ENCODE results near the gene DYNC2H1.
"Not testable (repeated sequence)": the region's sequence is repeated elsewhere in the genome, so short reads cannot be mapped to it uniquely, and the experiment has no call there.

DYNC2H1 gene

DNA sequence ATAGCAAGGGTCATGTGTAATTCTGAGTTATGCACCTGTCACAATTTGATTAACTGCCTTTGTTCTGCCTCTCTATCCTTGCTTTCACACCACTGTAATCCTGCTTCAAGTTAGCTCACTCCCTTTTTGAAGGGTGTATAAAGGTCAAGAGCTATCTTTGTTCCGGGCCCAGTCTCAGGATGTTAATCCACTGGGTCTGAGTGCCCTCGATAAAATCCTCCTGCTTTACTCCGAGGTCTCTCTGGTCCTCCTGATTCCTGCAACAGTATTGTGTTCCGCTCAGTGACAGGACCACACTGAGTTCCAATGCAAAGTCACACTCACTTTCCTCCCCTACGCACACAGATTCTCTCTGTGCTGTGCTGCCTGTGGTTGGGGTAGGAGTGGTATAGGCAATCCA is 186.5 kb downstream of the DYNC2H1 start:
- no peak for DNase-seq

DNA sequence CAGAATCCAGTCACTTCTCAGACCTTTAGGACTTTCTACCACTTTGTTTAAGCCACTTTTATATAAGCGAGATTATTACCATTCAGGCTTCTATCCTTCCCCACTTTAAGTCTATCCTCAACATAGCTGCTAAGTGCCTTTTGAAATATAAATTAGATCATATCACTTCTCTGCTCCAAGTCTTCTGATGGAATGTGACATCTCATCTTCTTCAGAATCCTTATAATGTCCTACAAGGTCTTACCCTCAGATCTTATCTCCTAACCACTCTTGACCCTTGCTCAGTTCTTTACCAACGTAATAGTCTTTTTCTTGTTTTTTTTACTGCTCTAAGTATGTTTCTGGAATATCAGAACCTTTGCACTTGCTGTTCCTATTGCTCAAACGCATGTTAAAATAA is 188.7 kb downstream of the DYNC2H1 start:
- DNase-seq = no peak

DNA sequence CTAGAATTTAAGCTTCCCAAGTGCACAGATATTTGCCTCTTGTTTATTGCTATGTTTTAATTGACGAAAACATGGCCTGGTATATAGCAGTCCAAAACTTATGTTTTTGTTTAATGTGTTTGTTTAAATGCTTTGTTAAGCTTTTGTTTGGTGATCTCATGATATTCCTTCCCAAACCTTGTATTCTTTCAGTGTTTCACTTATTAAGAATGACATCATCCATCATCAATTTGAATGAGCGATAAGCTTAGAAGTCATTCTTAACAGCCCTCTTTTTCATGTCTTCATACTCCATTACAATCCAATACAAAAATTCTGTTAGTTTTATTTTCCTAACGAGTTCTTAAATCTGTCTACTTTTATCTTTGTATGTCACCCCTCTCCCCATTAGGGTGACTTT is 206.0 kb downstream of the DYNC2H1 start:
- DNase-seq = no peak

DNA sequence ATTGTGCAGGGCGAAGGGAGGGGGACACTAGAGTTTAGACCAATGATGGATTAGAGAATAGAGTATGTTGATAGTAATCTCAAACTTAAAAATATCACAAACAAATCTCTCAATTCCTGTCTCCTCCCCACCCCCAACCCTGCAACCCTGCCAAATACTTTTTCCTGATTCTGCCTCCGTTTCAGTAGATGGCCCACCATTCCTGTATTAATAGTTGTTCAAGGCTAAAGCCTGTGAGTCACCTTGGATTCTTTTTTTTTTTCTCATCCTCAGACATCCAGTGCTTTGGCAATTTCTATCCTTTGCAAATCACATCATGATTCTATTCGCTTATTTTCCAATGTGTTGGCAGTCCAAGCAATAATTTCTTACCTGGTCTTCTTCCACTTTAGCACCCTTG is 207.9 kb downstream of the DYNC2H1 start:
- no peak for DNase-seq

DNA sequence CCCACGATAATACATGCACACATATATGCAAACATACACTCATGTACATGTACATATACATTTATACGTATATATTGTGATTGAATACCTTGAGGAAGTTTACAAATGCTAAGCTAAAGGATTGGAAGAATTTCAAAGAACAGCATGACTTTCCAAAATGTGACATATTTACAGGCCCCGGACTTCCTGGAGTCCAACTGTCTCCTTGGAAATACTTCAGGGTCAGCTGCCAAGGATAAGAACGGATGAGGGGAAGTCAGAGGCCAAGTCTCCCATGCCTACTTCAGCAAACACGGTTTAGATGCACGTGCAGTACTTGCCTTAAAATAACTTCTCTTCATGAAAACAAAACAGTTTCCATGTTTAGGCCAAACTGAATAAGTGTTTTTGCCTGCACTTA is 213.6 kb downstream of the DYNC2H1 start:
- DNase-seq = no peak

DNA sequence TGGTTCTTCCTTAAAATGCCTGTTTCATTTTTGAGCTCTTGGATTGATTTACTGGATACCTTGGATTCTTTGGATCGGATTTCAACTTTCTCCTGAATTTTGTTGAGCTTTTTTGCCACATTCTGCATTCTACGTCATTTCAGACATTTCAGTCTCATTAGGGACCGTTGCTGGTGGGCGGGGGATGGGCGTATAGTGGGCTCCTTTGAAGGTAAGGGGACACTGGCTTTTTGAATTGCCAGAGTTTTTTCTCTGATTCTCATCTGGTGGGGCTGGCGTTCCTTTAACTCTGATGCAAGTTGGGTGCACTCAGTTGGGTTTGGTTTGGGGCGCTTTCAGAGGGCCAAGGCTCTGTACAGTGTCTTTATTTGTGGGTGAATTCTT is 216.5 kb downstream of the DYNC2H1 start:
- DNase-seq = no peak

DNA sequence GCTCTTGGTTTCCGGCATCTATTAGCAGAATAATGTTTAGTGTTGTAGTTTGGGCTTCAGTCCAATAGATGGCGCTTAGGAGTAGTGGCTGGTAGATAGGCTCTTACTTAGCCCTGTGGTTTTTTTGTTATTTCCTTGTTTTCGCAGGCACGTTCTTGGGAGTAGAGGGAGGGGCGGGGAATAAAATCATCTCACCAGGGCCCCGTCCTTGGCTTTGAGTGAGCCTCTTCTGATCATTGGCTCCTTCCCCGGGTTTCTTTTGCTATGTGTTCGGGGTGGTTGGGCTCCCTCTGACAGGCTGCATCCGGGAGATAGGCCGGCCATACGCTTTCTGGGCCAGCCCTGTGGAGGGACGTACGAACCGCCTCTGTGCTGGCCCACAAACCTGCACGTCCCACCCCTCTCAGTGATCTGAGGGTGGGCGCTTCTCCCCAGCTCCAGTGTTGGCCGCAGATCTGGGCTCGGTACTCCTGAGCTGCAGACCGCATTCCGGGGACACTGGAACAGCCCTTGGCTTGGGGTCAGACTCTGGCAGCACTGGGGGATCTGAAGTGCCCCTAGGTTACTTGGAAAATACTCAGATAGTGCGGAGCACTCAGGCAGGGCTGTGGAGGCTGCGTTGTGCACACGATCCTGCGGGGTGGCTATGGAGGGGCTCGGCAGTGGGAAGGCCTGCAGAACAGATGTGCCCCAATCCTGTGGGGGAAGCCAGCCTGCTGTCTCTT is 217.0 kb downstream of the DYNC2H1 start:
- peak; percentile 43 for DNase-seq

DNA sequence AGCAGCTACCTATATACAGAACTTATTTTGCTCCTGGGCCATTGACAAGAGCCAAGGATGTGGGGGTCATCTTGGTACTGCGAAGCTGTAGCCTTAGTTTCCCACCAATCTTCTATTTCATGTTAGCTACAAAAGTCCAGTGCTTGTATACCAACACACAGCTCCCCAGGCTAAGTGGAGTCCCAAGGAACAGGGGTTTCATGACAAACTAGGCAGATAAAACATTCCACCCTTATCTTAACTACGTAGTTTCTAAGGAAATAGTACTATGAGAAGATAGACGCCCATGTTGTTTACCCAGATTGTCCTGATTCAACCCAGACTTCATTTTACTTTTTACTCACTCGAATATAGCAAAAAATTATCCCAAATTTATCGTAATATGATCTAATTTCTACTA is 218.5 kb downstream of the DYNC2H1 start:
- no peak for DNase-seq

DNA sequence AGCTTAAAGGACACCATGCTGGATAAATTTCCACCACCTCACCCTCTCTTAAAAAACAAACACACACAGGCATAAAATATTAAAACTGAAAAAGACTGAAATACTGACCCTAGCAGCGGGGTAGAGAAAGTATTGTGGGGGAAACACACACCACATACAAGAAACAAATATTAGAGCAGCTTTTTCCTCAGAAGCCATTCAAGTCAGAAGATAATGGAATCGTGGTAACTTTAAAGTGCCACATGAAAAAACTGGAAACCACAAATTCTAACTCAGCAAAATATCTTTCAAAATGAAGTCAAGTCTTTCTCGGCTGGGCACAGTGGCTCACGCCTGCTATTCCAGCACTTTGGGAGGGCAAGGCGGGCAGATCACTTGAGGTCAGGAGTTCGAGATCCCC is 223.2 kb downstream of the DYNC2H1 start:
- no peak for DNase-seq

DNA sequence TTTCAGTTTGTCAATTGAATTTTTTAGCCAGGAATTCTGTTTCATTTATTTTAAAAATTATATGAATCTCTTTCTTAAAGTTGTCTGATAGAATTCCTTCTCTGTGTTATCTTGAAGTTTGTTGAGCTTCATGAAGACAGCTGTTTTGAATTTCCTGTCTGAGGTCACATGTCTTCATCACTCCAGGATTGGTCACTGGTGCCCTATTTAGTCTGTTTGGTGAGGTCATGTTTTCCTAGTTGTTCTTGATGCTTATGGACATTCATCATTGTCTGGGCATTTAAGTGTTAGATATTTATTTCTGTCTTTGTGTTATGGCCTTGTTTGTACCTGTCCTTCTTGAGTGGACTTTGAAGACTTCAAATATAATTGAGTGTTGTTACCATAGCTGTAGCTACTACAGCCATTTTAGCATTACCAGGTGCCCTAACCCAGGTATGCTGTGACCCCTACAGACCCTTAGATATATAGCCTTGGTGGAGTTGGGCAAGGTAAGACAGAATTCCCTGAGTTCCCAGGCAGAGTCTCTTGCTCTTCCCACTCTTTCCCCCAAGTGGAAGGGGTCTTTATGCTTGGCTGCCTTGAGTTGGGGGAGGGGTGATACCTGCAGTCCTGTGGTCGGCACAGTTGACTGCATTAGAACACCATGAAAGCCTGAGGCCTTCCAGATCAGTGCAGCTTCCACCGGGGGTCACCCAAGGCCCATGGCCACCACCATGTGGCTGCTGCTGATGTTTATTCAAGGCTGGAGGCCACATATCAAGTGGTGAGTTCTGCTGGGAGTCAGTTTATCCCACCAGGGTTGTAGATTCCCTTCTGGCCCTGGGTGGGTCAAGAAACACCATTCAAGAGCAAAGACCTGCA is 229.6 kb downstream of the DYNC2H1 start:
- DNase-seq = no peak

DNA sequence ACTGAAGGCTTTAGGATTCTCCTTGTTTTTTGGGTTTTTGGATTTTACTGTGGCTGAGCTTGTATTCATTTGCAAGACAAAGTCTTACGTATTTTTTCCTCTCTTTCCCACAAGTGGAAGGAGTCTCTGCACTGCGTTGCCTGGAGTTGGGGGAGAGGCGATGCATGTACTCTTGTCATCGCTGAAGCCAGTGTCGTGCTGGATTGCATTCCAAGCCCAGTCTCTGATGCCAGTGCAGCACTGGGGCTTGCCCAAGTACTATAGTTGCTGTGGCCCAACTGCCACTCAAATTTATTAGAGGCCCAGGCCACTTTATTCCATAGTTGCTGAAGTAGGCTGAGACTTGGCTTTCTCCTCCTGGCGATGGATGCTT is 230.2 kb downstream of the DYNC2H1 start:
- DNase-seq = no peak

DNA sequence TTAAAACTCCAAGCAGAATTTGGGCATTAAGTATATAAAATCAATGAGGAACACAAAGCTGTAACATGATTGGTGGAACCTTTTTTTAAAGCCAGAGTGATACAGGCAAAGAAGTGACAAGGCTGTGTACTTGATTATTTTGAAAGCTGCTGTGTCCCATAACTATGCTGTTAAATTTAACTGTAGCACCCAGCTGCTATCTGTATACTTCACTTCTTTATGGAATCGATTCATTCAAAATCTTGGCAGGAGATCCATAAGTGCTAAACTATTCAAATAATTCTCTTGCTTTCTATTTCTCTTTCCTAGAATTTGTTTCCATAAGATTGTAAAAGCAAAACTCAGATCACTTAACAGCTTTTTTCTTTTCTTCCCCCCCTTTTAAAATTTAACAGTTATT is 231.7 kb downstream of the DYNC2H1 start:
- no peak for DNase-seq

DNA sequence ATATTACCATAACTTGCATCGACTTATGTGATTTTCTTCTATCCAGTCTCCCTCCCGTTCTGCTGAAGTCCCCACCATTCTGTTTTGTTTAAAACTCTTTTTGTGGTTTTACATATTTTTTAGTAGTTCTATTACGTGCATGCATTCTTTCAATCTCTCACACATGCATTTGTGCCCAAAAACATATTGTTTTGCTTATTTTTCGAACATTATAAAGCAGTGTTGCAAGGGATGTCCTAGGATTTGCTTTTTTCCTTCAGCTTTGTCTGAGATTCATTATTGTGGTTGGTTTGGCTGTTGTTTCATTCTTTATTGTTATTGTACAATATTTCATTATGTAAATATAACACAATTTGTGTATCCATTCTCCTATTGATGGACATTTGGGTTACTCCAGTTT is 235.7 kb downstream of the DYNC2H1 start:
- no peak for DNase-seq

DNA sequence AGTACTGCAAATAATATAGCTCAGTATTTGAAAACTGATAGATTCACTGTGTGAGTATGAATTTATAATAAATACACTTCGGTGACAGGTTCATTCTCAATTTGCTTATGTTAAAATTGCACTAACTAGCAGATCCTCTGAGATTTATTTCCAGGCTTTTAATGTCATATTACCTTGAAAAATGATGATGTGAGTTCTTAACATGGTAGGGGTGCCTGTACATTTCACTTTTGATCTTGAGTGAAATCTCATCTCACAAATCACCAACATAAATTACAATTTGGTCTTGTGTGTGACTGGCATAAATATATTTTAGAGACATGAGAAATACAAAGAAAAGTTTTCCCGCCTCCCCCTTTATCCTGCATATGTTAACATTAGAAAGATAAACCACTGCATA is 240.4 kb downstream of the DYNC2H1 start:
- DNase-seq = no peak

DNA sequence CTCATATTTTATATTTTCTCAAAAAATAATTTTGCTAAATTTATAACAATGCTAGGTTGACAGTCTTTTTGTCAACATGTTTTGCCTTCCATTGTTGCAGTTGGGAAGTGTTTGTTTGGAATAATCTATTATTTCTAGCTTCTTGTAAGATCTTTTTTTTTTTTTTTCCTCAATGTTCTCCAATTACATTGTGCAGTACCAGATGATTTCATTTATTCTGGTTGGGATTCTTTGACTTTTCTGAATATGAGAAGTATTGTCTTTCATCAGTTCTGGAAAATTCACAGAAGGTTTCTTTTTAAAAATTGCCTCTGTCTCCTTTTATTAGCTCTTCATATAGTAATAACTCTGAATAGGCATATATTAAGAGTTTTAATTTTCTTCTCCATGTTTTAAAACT is 245.4 kb downstream of the DYNC2H1 start:
- DNase-seq = no peak

DNA sequence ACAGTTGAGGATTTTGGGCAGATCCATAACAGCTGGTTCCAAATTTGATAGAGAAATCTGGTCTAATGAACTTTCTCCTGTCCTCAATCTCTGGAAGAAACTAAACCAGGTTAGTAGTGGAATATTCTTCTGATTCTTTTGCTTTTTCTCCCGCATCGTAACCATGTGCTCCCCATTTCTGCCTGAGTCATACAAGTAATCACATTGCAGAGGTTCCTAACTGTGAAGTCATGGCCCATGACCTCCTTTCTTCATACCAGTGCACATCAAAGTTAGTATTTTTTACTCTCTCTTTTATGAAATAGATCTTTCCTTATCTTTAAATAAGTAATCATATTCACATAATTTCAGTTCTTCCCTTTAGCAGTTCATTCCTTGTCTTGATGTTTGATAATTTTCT is 249.0 kb downstream of the DYNC2H1 start:
- no peak for DNase-seq

DNA sequence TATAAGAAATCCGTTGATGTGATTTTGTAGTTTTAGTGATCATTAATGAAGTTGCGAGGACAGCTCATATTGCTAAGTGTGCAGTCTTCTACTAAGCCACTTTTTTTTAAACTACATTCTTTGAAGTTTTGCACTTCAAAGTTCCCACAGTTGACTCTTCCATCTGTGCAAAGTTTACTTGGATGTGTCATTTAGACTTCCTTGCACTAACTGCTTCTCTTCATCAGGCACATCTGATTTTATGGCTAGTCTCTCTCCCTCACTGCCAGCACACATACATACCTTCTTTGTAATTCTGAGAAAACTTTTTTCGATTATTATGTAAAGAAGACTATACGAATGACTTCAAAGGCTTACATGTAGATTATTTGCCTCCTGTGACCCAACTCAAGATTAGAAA is 250.0 kb downstream of the DYNC2H1 start:
- no peak for DNase-seq

DNA sequence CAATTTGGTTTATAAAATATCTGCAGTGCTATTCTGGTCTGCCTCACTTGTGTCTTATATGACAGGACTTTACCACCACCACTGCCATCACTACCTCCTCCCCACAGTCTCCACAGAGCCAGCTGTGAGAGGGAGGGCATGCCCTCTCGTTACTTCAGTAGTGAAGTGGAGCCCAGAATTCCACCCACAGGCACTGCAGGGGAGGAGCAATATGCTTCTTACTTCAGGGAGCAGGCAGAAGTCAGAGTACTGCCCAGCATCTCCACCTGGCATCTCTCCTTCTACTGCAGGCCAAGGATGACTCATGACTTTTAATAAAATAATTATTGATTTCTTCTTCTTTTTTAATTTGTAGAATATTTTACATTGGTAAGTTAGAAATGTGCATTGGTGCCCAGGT is 255.5 kb downstream of the DYNC2H1 start:
- no peak for DNase-seq

DNA sequence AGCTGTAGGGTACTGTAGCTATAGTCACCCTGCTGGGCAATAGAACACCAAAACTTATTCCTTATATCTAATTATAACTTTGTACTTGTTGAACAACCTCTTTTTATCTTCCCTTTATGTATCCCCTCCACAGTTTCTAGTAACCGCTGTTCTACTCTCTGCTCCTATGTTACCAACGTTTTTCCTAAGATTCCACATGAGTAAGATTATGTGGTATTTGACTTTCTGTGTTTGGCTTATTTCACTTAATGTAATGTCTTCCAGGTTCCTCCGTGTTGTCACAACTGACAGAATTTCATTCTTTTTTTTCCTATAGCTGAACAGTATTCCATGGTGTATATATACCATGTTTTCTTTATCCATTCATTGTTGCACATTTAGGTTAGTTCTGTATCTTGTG is 258.4 kb downstream of the DYNC2H1 start:
- no peak for DNase-seq

DNA sequence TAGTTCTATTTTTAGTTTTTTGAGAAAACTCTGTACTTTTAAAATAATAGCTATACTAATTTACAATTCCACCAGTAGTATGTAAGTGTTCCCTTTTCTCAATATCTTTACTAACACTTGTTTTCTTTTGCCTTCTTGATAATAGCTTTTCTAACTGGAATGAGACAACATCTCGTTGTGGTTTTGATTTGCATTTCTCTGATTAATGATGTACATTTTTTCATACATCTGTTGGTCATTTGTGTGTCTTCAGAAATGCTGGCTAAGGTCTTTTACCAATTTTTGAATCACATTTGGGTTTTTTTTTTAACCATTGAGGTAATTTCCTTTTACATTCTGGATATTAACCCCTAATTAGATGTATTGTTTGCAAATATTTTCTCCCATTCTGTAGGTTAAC is 258.9 kb downstream of the DYNC2H1 start:
- no peak for DNase-seq

DNA sequence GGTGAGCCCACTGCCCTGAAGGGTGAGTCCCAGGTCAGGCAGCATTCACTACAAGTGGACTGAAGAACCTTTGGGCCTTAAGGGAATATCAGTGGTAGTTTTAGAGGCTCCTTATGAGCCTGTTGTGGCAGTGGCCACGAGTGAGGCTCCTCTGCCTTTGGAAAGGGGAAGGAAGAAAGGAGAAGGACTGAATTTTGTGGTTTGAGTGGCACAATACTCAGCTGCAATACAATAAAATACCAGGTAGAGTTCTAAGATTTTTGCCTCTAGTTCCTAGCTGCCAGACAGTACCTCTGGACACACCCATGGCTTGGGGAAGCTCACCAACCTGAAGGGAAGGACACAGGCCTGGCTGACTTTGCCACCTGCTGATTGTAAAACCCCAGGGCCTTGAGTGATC is 260.9 kb downstream of the DYNC2H1 start:
- DNase-seq = no peak

DNA sequence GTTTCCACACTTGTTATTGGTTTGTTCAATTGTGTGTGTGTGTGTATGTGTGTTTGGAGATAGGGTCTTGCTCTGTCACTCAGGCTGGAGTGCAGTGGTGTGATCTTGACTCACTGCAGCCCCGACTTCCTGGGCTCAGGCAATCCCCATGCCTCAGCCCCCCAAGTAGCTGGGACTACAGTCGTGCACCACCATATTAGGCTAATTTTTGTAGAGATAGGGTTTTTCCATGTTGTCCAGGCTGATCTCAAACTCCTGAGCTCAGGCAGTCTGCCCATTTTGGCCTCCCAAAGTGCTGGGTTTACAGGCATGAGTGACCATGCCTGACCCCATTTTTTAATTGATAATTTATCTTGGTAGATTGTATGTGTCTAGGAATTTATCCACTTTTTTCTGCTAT is 263.7 kb downstream of the DYNC2H1 start:
- DNase-seq = no peak

DNA sequence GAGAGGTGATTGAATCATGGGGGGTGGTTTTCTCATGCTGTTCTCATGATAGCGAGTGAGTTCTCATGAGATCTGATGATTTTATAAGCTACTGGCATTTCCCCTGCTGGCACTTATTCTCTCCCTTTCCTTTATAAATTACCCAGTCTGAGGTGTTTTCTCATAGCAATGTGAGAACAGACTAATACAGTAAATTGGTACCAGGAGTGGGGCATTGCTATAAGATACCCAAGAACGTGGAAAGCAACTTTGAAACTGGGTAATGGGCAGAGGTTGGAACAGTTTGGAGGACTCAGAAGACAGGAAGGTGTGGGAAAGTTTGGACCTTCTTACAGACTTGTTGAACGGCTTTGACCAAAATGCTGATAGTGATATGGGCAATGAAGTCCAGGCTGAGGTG is 265.0 kb downstream of the DYNC2H1 start:
- DNase-seq = not testable (repeated sequence)

DNA sequence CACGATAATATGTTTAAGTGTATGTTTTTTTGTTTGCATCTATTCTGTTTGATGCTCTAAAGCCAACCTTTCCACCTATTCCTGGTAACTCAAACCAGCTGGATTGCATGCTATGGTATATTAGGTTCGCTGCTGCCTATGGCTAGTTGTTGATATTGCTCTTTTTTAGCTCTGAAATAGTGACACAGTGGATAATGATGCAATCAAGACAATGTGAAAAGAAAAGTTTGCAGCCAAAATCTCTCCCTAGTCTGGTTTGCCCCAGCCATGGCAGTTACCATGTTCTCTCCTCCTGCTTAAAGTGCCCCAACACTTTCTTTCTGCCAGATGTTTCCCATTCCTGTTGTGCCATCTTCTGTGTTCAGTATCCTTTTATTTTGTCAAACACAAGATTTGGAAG is 269.7 kb downstream of the DYNC2H1 start:
- no peak for DNase-seq

DNA sequence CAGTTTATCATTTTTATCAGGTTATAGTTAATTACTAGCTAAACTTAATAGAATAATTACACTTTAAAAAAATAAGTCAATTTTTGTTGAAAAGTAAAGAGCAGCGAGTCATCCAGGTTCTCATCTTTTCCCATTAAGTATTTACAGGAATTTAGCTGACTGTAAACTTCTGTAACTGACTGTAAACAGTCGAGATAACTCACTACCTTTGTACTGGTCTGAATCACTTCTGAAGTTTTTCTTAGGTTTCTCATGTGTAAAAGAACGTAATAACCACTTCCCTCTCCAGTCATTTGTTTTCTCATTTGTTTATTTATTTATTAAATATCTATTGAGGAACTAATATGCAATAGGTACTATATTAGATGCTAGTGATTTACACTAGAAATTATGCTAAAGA is 270.8 kb downstream of the DYNC2H1 start:
- no peak for DNase-seq
